B cell (primary cell): ENCODE results near the gene MST1. TPM values are rescaled to one million over a fixed set of nuclear protein-coding genes. Genes with fewer than 3 reads are reported as not detected.

ENCODE experiments used
- ATAC-seq: fragments of 200-7000 bp; cut with Tn5 transposase; one replicate; pipeline ENCODE4 v1.10.0; 2021; ENCODE audit warnings: low read depth, mild to moderate bottlenecking, moderate number of reproducible peaks, moderate library complexity
- CTCF ChIA-PET: fragments of 350-600 bp; sonication (Branson Sonifier 250); formaldehyde crosslinking; loops from one replicate; lab custom pipeline; 2021; ENCODE audit warnings: antibody characterized with exemption, inconsistent platforms; lab: Charles Lee
- POLR2A ChIA-PET: fragments of 350-600 bp; sonication (Branson Sonifier 250); formaldehyde crosslinking; loops from one replicate; lab custom pipeline; 2021; ENCODE audit warnings: antibody characterized with exemption; lab: Charles Lee
- DNase-seq: peaks from one replicate; pipeline ENCODE4 v3.0.0; 2013
- H2AFZ ChIP-seq: 2 replicates; pipeline ENCODE4 v1.6.1; 2012; ENCODE audit warnings: mild to moderate bottlenecking, low read depth, low read length; ENCODE audit not compliant: insufficient read depth, poor library complexity, severe bottlenecking
- H3K27ac ChIP-seq, 2 donors: 1 replicate in 1 of 2; 2 replicates in 1 of 2; pipeline ENCODE4 v1.5.1; 2012 to 2013; ENCODE audit warnings: low read length in 2 of 2, mild to moderate bottlenecking in 2 of 2, moderate library complexity in 1 of 2
- H3K27me3 ChIP-seq, 4 experiments: fragments of 200-600 bp in 1 of 4; sonication (generic) in 1 of 4; replicated peaks in 1 of 4; 1 replicate in 2 of 4; 2 replicates in 2 of 4; pipeline versions ENCODE4 v1.6.1 to v1.7.0; 2013 to 2016; ENCODE audit warnings: low read length in 3 of 4, mild to moderate bottlenecking in 2 of 4, mixed read lengths in 1 of 4, moderate library complexity in 1 of 4; ENCODE audit not compliant: insufficient read depth in 4 of 4, control insufficient read depth in 3 of 4; ENCODE audit errors: control extremely low read depth in 1 of 4
- H3K36me3 ChIP-seq, 2 experiments: replicated peaks in 1 of 2; 1 replicate in 1 of 2; 2 replicates in 1 of 2; pipeline versions ENCODE4 v1.6.1 to v1.7.1; 2013; ENCODE audit warnings: low read length in 1 of 2; ENCODE audit not compliant: insufficient read depth in 2 of 2, control insufficient read depth in 1 of 2; ENCODE audit errors: control extremely low read depth in 1 of 2, extremely low read depth in 1 of 2
- H3K4me1 ChIP-seq, 2 donors: fragments of 200-600 bp in 1 of 2; sonication (generic) in 1 of 2; 1 replicate in 1 of 2; 2 replicates in 1 of 2; pipeline versions ENCODE4 v1.5.1 to v1.6.1; 2013 to 2017; ENCODE audit warnings: low read length in 2 of 2; ENCODE audit not compliant: control insufficient read depth in 2 of 2, insufficient read depth in 2 of 2
- H3K4me2 ChIP-seq: replicated peaks from 2 replicates; pipeline ENCODE3; 2012; ENCODE audit warnings: mild to moderate bottlenecking, low read depth, low read length; ENCODE audit not compliant: poor library complexity, severe bottlenecking
- H3K4me3 ChIP-seq, 5 experiments: fragments of 200-600 bp in 1 of 5; sonication (generic) in 1 of 5; 1 replicate in 3 of 5; 2 replicates in 2 of 5; pipeline versions ENCODE4 v1.5.1 to v1.7.0; 2011 to 2016; ENCODE audit warnings: low read length in 4 of 5, mild to moderate bottlenecking in 4 of 5, low read depth in 2 of 5, control low read depth in 1 of 5, moderate library complexity in 1 of 5; ENCODE audit not compliant: insufficient read depth in 1 of 5; ENCODE audit errors: control extremely low read depth in 1 of 5, extremely low read depth in 1 of 5
- H3K79me2 ChIP-seq: fragments of 200-600 bp; sonication (generic); one replicate; pipeline ENCODE4 v1.6.0; 2016; ENCODE audit warnings: low read length; ENCODE audit not compliant: control insufficient read depth, insufficient read depth
- H3K9ac ChIP-seq: fragments of 200-600 bp; sonication (generic); 2 replicates; pipeline ENCODE4 v1.6.1; 2017; ENCODE audit warnings: mild to moderate bottlenecking, low read length, moderate library complexity
- H3K9me3 ChIP-seq, 3 donors: one replicate each; pipeline versions ENCODE4 v1.6.1 to v1.7.1; 2013; ENCODE audit warnings: low read length in 2 of 3; ENCODE audit not compliant: control insufficient read depth in 2 of 3, insufficient read depth in 1 of 3; ENCODE audit errors: control extremely low read depth in 1 of 3
- H4K20me1 ChIP-seq: 2 replicates; pipeline ENCODE4 v1.6.0; 2012; ENCODE audit warnings: mild to moderate bottlenecking, low read length; ENCODE audit not compliant: insufficient read depth, control insufficient read depth, poor library complexity, severe bottlenecking
- H3K27ac Mint-ChIP-seq: one replicate; pipeline ENCODE4 v1.8.0; 2021; ENCODE audit warnings: mixed read lengths
- H3K27me3 Mint-ChIP-seq: one replicate; pipeline ENCODE4 v1.8.0; 2021; ENCODE audit warnings: mixed read lengths
- H3K4me1 Mint-ChIP-seq: one replicate; pipeline ENCODE4 v1.8.0; 2021; ENCODE audit warnings: mixed read lengths
- H3K4me3 Mint-ChIP-seq: one replicate; pipeline ENCODE4 v1.8.0; 2021; ENCODE audit warnings: mixed read lengths
- H3K9me3 Mint-ChIP-seq: one replicate; pipeline ENCODE4 v1.8.0; 2022; ENCODE audit warnings: mixed read lengths; ENCODE audit not compliant: insufficient read depth
- EZH2 ChIP-seq: IDR thresholded peaks from 2 replicates; pipeline ENCODE4 v1.6.1; 2012; ENCODE audit warnings: borderline replicate concordance, low read depth, mild to moderate bottlenecking, moderate library complexity, low read length; ENCODE audit not compliant: insufficient read depth, poor library complexity, severe bottlenecking
- WGBS: methylation state at CpG from one replicate; pipeline ENCODE4 v1.1.5; 2013; ENCODE audit warnings: missing lambda C conversion rate; ENCODE audit not compliant: insufficient coverage; 5-methylcytosine and 5-hydroxymethylcytosine counted together
- intact Hi-C: fragments of 100-400 bp; cut with micrococcal nuclease; formaldehyde crosslinking; loops from one replicate; pipeline ENCODE4 v1.10.0; 2022
- polyA plus RNA-seq: library from polyadenylated mRNA; depleted of rRNA; stranded (reverse); fragments of >200 nt; gene quantifications from 2 replicates; pipeline ENCODE4 v1.2.3, GENCODE V29; 2012
- total RNA-seq, 2 donors: library from RNA; stranded (reverse); fragments of 120-200 nt in 1 of 2; gene quantifications; 1 replicate in 1 of 2; 2 replicates in 1 of 2; pipeline versions ENCODE4 v1.2.3 to v1.2.4, GENCODE V29; 2013 to 2022
- TF ChIP-seq, protein P1 (sequence below): fragments of 200-600 bp; IDR thresholded peaks from one replicate; pipeline ENCODE4 v1.8.0; 2022; ENCODE audit warnings: antibody characterized with exemption, mild to moderate bottlenecking

Gene MST1
- total and polyA plus RNA-seq, 2 donors (not counting 1 experiment from before 2014, with no cell fraction given), result 14.5 to 26.4 TPM

DNA sequence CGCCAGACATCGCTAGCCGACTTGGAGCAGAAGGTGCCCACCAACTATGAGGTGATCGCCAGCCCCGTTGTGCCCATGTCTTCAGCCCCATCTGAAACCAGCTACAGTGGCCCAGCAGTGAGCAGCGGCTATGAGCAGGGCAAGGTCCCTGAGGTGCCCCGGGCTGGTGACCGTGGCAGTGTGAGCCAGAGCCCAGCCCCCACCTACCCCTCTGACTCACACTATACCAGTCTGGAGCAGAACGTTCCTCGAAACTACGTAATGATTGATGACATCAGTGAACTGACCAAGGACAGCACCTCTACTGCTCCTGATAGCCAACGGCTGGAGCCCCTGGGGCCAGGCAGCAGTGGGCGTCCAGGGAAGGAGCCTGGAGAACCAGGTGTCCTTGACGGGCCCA lies 28.0 kb downstream of the MST1 start:
- DNase-seq (no peak), ATAC-seq (no peak)
- ChIA-PET CTCF (no interaction called here), POLR2A (no interaction called here)
- Histone ChIP-seq H3K36me3 (no peaks in the 10 kb centered on the region), H3K79me2 (no peaks in the 10 kb centered on the region), H2AFZ (no peak overlapping the region), H3K27me3 (peaks cover 0 to 5% (median 0%) of the 10 kb centered on the region in 4 experiments), H3K4me2 (no peak overlapping the region), H3K4me3 (no peak overlapping the region), H3K27ac (no peak overlapping the region), H3K9ac (no peak overlapping the region), H3K9me3 (no peaks in the 10 kb centered on the region), H3K4me1 (no peaks in the 10 kb centered on the region), H4K20me1 (no peaks in the 10 kb centered on the region)
- WGBS, result 95% methylated on average over 14 of the region's 14 CpGs
- Mint-ChIP-seq H3K27me3 (peaks cover 5% of the 10 kb centered on the region), H3K27ac (no peak overlapping the region), H3K4me3 (no peak overlapping the region), H3K4me1 (no peaks in the 10 kb centered on the region), H3K9me3 (no peaks in the 10 kb centered on the region)
- intact Hi-C loops, result no loop called here
- no peak for TF ChIP-seq EZH2
- TF ChIP-seq, protein P1, sequence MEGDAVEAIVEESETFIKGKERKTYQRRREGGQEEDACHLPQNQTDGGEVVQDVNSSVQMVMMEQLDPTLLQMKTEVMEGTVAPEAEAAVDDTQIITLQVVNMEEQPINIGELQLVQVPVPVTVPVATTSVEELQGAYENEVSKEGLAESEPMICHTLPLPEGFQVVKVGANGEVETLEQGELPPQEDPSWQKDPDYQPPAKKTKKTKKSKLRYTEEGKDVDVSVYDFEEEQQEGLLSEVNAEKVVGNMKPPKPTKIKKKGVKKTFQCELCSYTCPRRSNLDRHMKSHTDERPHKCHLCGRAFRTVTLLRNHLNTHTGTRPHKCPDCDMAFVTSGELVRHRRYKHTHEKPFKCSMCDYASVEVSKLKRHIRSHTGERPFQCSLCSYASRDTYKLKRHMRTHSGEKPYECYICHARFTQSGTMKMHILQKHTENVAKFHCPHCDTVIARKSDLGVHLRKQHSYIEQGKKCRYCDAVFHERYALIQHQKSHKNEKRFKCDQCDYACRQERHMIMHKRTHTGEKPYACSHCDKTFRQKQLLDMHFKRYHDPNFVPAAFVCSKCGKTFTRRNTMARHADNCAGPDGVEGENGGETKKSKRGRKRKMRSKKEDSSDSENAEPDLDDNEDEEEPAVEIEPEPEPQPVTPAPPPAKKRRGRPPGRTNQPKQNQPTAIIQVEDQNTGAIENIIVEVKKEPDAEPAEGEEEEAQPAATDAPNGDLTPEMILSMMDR, result no peak

DNA sequence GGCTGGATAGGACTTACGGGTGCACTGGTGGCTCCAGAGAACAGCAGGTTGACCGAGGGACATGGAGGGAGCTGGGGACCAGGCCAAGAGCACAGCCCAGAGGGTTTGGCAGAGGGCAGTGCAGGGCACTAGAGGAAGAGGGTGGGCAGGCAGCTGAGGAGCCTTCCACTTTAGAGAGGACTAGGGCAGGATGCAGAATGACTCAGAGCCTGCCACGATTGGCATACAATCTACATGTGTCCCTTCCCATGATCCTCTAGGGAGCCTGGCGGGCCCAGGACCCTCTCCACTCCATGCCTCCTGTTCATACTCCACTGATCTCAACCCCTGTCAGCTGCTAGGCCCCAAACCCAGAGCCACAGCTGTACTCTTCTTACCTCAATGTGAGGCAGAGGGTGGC lies 29.5 kb downstream of the MST1 start:
- Histone ChIP-seq H3K9me3 (peaks cover 0 to 5% (median 0%) of the 10 kb centered on the region in 3 donors), H3K4me1 (peaks cover 0 to 9% of the 10 kb centered on the region in 2 donors), H2AFZ (no peak overlapping the region), H3K27ac (no peak overlapping the region), H3K27me3 (peaks cover 0 to 5% (median 0%) of the 10 kb centered on the region in 4 experiments), H3K4me3 (no peak overlapping the region), H3K79me2 (no peaks in the 10 kb centered on the region), H3K36me3 (no peaks in the 10 kb centered on the region), H3K9ac (no peak overlapping the region), H4K20me1 (no peaks in the 10 kb centered on the region), H3K4me2 (no peak overlapping the region)
- Mint-ChIP-seq H3K27me3 (peaks cover 5% of the 10 kb centered on the region), H3K9me3 (no peaks in the 10 kb centered on the region), H3K4me3 (no peak overlapping the region), H3K27ac (no peak overlapping the region), H3K4me1 (peaks cover 3% of the 10 kb centered on the region)
- DNase-seq (no peak), ATAC-seq (no peak)
- ChIA-PET CTCF (no interaction called here), POLR2A (no interaction called here)
- intact Hi-C loops, result no loop called here
- WGBS, result 72% methylated on average over 4 of the region's 4 CpGs
- no peak for TF ChIP-seq EZH2
- TF ChIP-seq, protein P1, result no peak
